H1 (cell line): Measurements from ENCODE around the gene FBLN2. TPM values are rescaled to one million over a fixed set of nuclear protein-coding genes. Genes with fewer than 3 reads are reported as not detected.

Source experiments
- CTCF ChIA-PET: fragments of 300-600 bp; sonication (Branson Sonifier 250); formaldehyde crosslinking; loops from one replicate; lab custom pipeline; 2021; ENCODE audit not compliant: partially characterized antibody; lab: Charles Lee
- POLR2A ChIA-PET: fragments of 300-600 bp; sonication (Branson Sonifier 250); formaldehyde crosslinking; loops from one replicate; lab custom pipeline; 2021; ENCODE audit warnings: inconsistent platforms; ENCODE audit not compliant: partially characterized antibody; lab: Charles Lee
- DNase-seq, 2 experiments: peaks; one replicate each; pipeline versions ENCODE4 v3.0.0 to v3.0.0-alpha.2; 2010 to 2022; ENCODE audit warnings: low spot score in 2 of 2, low read depth in 1 of 2, mixed read lengths in 1 of 2
- FAIRE-seq: peaks from 2 replicates; lab custom pipeline; 2011; peaks lifted over from hg19 to GRCh38; lab: Jason Lieb, UNC
- H2AFZ ChIP-seq: 2 replicates; pipeline ENCODE4 v1.8.1; 2012; ENCODE audit warnings: low read length, inconsistent platforms
- H2AK5ac ChIP-seq: 2 replicates; pipeline ENCODE4 v1.6.1; 2013; ENCODE audit warnings: low read depth, low read length
- H2BK120ac ChIP-seq: replicated peaks from 2 replicates; pipeline ENCODE3; 2013; ENCODE audit warnings: low read depth, low read length, inconsistent platforms
- H2BK12ac ChIP-seq: 2 replicates; pipeline ENCODE4 v1.6.1; 2013; ENCODE audit warnings: low read depth, low read length
- H2BK15ac ChIP-seq: 2 replicates; pipeline ENCODE4 v1.6.1; 2013; ENCODE audit warnings: low read length
- H2BK20ac ChIP-seq: 2 replicates; pipeline ENCODE4 v1.6.1; 2013; ENCODE audit warnings: low read length
- H2BK5ac ChIP-seq: 2 replicates; pipeline ENCODE4 v1.6.1; 2013; ENCODE audit warnings: low read depth, low read length
- H3K14ac ChIP-seq: 2 replicates; pipeline ENCODE4 v1.6.1; 2013; ENCODE audit warnings: inconsistent platforms; ENCODE audit not compliant: insufficient read length
- H3K18ac ChIP-seq: 2 replicates; pipeline ENCODE4 v1.6.1; 2013; ENCODE audit warnings: low read length; ENCODE audit errors: extremely low read depth
- H3K23ac ChIP-seq: 2 replicates; pipeline ENCODE4 v1.6.1; 2013; ENCODE audit warnings: inconsistent platforms; ENCODE audit not compliant: insufficient read length
- H3K23me2 ChIP-seq: 2 replicates; pipeline ENCODE4 v1.6.1; 2013; ENCODE audit warnings: low read depth, low read length
- H3K27ac ChIP-seq: 2 replicates; pipeline ENCODE4 v1.6.1; 2011; ENCODE audit warnings: low read depth, low read length, inconsistent platforms
- H3K27me3 ChIP-seq, 4 experiments: replicated peaks in 1 of 4; 1 replicate in 1 of 4; 2 replicates in 3 of 4; pipeline versions ENCODE4 v1.6.1 to v1.8.1; 2011 to 2013; ENCODE audit warnings: low read length in 3 of 4, mild to moderate bottlenecking in 3 of 4, inconsistent platforms in 2 of 4, mixed read lengths in 2 of 4, moderate library complexity in 1 of 4; ENCODE audit not compliant: control insufficient read depth in 3 of 4, insufficient read depth in 3 of 4; ENCODE audit errors: extremely low read depth in 1 of 4
- H3K36me3 ChIP-seq, 4 experiments: 2 replicates each; pipeline versions ENCODE4 v1.6.1 to v1.8.1; 2011 to 2013; ENCODE audit warnings: mild to moderate bottlenecking in 4 of 4, low read length in 3 of 4, moderate library complexity in 2 of 4, control low read depth in 1 of 4, inconsistent platforms in 1 of 4; ENCODE audit not compliant: insufficient read depth in 4 of 4, control insufficient read depth in 2 of 4
- H3K4ac ChIP-seq: replicated peaks from 2 replicates; pipeline ENCODE3; 2013; ENCODE audit warnings: low read length, low read depth, mixed read lengths, inconsistent platforms; ENCODE audit not compliant: insufficient read length
- H3K4me1 ChIP-seq, 4 experiments: replicated peaks in 1 of 4; 1 replicate in 1 of 4; 2 replicates in 3 of 4; pipeline versions ENCODE4 v1.6.1 to v1.8.1; 2011 to 2013; ENCODE audit warnings: low read length in 3 of 4, inconsistent platforms in 2 of 4, mixed read lengths in 1 of 4; ENCODE audit not compliant: insufficient read depth in 4 of 4, control insufficient read depth in 3 of 4
- H3K4me2 ChIP-seq, 2 experiments: 2 replicates each; pipeline versions ENCODE4 v1.6.1 to v1.8.1; 2011 to 2013; ENCODE audit warnings: low read depth in 2 of 2, low read length in 2 of 2, control low read depth in 1 of 2, inconsistent platforms in 1 of 2, mild to moderate bottlenecking in 1 of 2; ENCODE audit not compliant: insufficient read depth in 1 of 2
- H3K4me3 ChIP-seq, 4 experiments: fragments of 200-600, 300-600 bp in 1 of 4; sonication (generic), shearing (Covaris generic), sonication (Bioruptor Twin) in 1 of 4; 2 replicates each; pipeline versions ENCODE4 v1.5.1 to v1.8.1; 2011 to 2016; ENCODE audit warnings: low read length in 4 of 4, low read depth in 3 of 4, control low read depth in 2 of 4, inconsistent platforms in 2 of 4, mild to moderate bottlenecking in 2 of 4, mixed read lengths in 1 of 4, moderate library complexity in 1 of 4; ENCODE audit not compliant: insufficient read depth in 2 of 4; ENCODE audit errors: extremely low read depth in 1 of 4
- H3K56ac ChIP-seq: replicated peaks from 2 replicates; pipeline ENCODE3; 2013; ENCODE audit warnings: low read depth, mild to moderate bottlenecking, mixed read lengths, low read length, inconsistent platforms; ENCODE audit not compliant: insufficient read length
- H3K79me1 ChIP-seq: 2 replicates; pipeline ENCODE4 v1.6.1; 2013; ENCODE audit warnings: low read depth, low read length, control low read depth
- H3K79me2 ChIP-seq, 2 experiments: 2 replicates each; pipeline versions ENCODE4 v1.6.1 to v1.8.1; 2012 to 2013; ENCODE audit warnings: low read length in 2 of 2, mild to moderate bottlenecking in 2 of 2, inconsistent platforms in 1 of 2; ENCODE audit not compliant: insufficient read depth in 2 of 2, control insufficient read depth in 1 of 2
- H3K9ac ChIP-seq, 4 experiments: replicated peaks in 1 of 4; 1 replicate in 1 of 4; 2 replicates in 3 of 4; pipeline versions ENCODE4 v1.6.1 to v1.8.1; 2011 to 2013; ENCODE audit warnings: low read depth in 3 of 4, low read length in 3 of 4, control low read depth in 2 of 4, mild to moderate bottlenecking in 2 of 4, moderate library complexity in 2 of 4, inconsistent platforms in 1 of 4; ENCODE audit errors: extremely low read depth in 1 of 4
- H3K9me3 ChIP-seq, 2 experiments: 2 replicates each; pipeline versions ENCODE4 v1.6.1 to v1.8.1; 2012 to 2013; ENCODE audit warnings: mild to moderate bottlenecking in 2 of 2, moderate library complexity in 2 of 2, control low read depth in 1 of 2, inconsistent platforms in 1 of 2, low read depth in 1 of 2, low read length in 1 of 2, mixed read lengths in 1 of 2; ENCODE audit not compliant: insufficient read depth in 2 of 2
- H4K20me1 ChIP-seq, 2 experiments: replicated peaks in 1 of 2; 2 replicates each; pipeline versions ENCODE3 to v1.8.1; 2011 to 2013; ENCODE audit warnings: inconsistent platforms in 2 of 2, low read length in 2 of 2, mild to moderate bottlenecking in 1 of 2; ENCODE audit not compliant: insufficient read depth in 2 of 2, control insufficient read depth in 1 of 2
- H4K5ac ChIP-seq: 2 replicates; pipeline ENCODE4 v1.6.1; 2013; ENCODE audit warnings: low read length, low read depth, mixed read lengths, inconsistent platforms; ENCODE audit not compliant: insufficient read length
- H4K8ac ChIP-seq: 2 replicates; pipeline ENCODE4 v1.8.0; 2013; ENCODE audit warnings: mild to moderate bottlenecking, moderate library complexity, low read length, inconsistent platforms; ENCODE audit not compliant: insufficient read depth; ENCODE audit errors: extremely low read depth
- H4K91ac ChIP-seq: replicated peaks from 2 replicates; pipeline ENCODE3; 2013; ENCODE audit warnings: low read length, mixed read lengths, inconsistent platforms; ENCODE audit not compliant: insufficient read length
- TEAD4 ChIP-seq: IDR thresholded peaks from 2 replicates; pipeline ENCODE4 v1.6.1; 2012; ENCODE audit warnings: low read depth, low read length, inconsistent platforms, mixed read lengths
- WGBS, 2 experiments: shearing (Covaris generic) in 1 of 2; methylation state at CpG; one replicate each; pipeline versions ENCODE4 v1.1.6 to v1.1.7; 2013 to 2015; ENCODE audit warnings: low lambda C conversion rate in 2 of 2, mixed read lengths in 2 of 2, inconsistent platforms in 1 of 2, low coverage in 1 of 2, missing lambda C conversion rate in 1 of 2; ENCODE audit not compliant: insufficient replicate concordance in 2 of 2, insufficient coverage in 1 of 2, insufficient read length in 1 of 2; ENCODE audit errors: extremely low coverage in 1 of 2, missing lambda C conversion rate in 1 of 2; 5-methylcytosine and 5-hydroxymethylcytosine counted together
- polyA plus RNA-seq, 7 experiments: library from polyadenylated mRNA; depleted of rRNA in 3 of 7; stranded (reverse) in 5 of 7; unstranded in 2 of 7; fragments of >200 nt in 5 of 7; fragments of 200-250 nt in 2 of 7; gene quantifications; 1 replicate in 5 of 7; 2 replicates in 1 of 7; 4 replicates in 1 of 7; pipeline versions ENCODE4 v1.2.1 to v1.2.3, GENCODE V29; 2011 to 2013; ENCODE audit warnings: missing spikeins in 2 of 7, mixed read lengths in 2 of 7
- total RNA-seq: library from RNA; stranded (reverse); fragmentation: NEBNext Ultra II Directional; extraction: Animal tissue kit (Norgen Biotek cat#: 25700); gene quantifications from 2 replicates; pipeline ENCODE4 v1.2.1, GENCODE V29; 2021

FBLN2 gene
- total and polyA plus RNA-seq, 2 of the 8 experiments (the other 6 are each of a cell fraction or from before 2014, with no cell fraction given) = 17.4 to 24.2 TPM

GRCh38 chr3:13516760-13517135 is 32.2 kb upstream of the FBLN2 start:
- Histone ChIP-seq H3K18ac (no peak overlapping the region; the same call in 1 of the 2 replicates), H3K14ac (no peak overlapping the region), H3K9me3 (peaks cover 0 to under 1% of the 10 kb centered on the region in 2 experiments; a peak in 1 of 4 replicates), H2AFZ (no peak overlapping the region), H4K8ac (no peak overlapping the region), H3K56ac (no peak overlapping the region), H3K36me3 (no peaks in the 10 kb centered on the region), H3K4me3 (no peak overlapping the region), H3K79me1 (no peaks in the 10 kb centered on the region), H2BK120ac (no peak overlapping the region), H3K79me2 (no peaks in the 10 kb centered on the region), H3K4ac (no peak overlapping the region), H4K20me1 (peaks cover 0 to 2% of the 10 kb centered on the region in 2 experiments), H4K5ac (no peak overlapping the region), H4K91ac (no peak overlapping the region), H2AK5ac (no peak overlapping the region), H3K27me3 (no peaks in the 10 kb centered on the region), H3K23me2 (no peaks in the 10 kb centered on the region), H3K4me2 (no peak overlapping the region), H3K27ac (no peak overlapping the region), H2BK12ac (no peak overlapping the region), H3K4me1 (peaks cover 0 to 2% (median 0%) of the 10 kb centered on the region in 4 experiments; a peak in 1 of 7 replicates), H2BK5ac (no peak overlapping the region), H2BK15ac (no peak overlapping the region), H2BK20ac (no peak overlapping the region), H3K9ac (no peak overlapping the region), H3K23ac (no peak overlapping the region)
- FAIRE-seq (no peak), DNase-seq (no peak)
- ChIA-PET POLR2A (no interaction called here), CTCF (interaction anchor here (0.8 to 51.2 kb wide), 8 partner anchors 10 to 134 kb away, joined by 3 to 856 read pairs (median 4); partner anchors contain the start of gene FBLN2)
- WGBS, 2 experiments = 92% methylated on average over 9 of the region's 9 CpGs; no CpG with 5 or more reads in 1 of the 2 experiments
- TF ChIP-seq TEAD4 = no peak
